SJCRH30 (cell line): ENCODE data around the gene SPON1. TPM values are rescaled to one million over a fixed set of nuclear protein-coding genes. Genes with fewer than 3 reads are reported as not detected.
"Not testable (repeated sequence)": the region's sequence is repeated elsewhere in the genome, so short reads cannot be mapped to it uniquely, and the experiment has no call there.

Experiments used
- DNase-seq, 2 experiments: peaks; one replicate each; pipeline ENCODE4 v3.0.0-alpha.2; 2015 to 2020
- H3K27ac ChIP-seq: fragments of 250-450 bp; sonication (Bioruptor Pico); 2 replicates; pipeline ENCODE4 v1.5.1; 2020; ENCODE audit warnings: mild to moderate bottlenecking, moderate library complexity
- H3K27me3 ChIP-seq: fragments of 250-450 bp; sonication (Bioruptor Pico); 2 replicates; pipeline ENCODE4 v1.5.1; 2020; ENCODE audit warnings: mild to moderate bottlenecking, moderate library complexity
- H3K36me3 ChIP-seq: fragments of 250-450 bp; sonication (Bioruptor Pico); 2 replicates; pipeline ENCODE4 v1.5.1; 2020; ENCODE audit warnings: mild to moderate bottlenecking, moderate library complexity
- H3K4me1 ChIP-seq: fragments of 250-450 bp; sonication (Bioruptor Pico); 2 replicates; pipeline ENCODE4 v1.5.1; 2020; ENCODE audit warnings: mild to moderate bottlenecking, moderate library complexity
- H3K4me3 ChIP-seq: fragments of 250-450 bp; sonication (Bioruptor Pico); 2 replicates; pipeline ENCODE4 v1.5.1; 2020; ENCODE audit warnings: mild to moderate bottlenecking, moderate library complexity
- H3K9me3 ChIP-seq: fragments of 250-450 bp; sonication (Bioruptor Pico); replicated peaks from 2 replicates; pipeline ENCODE4 v1.5.1; 2020; ENCODE audit warnings: mild to moderate bottlenecking, moderate library complexity
- total RNA-seq: library from RNA; depleted of rRNA; stranded (reverse); fragments of >200 nt; shearing (Covaris generic); gene quantifications from 2 replicates; pipeline ENCODE4 v1.2.3, GENCODE V29; 2014

SPON1 gene
- total RNA-seq, 1 experiment from 2014 or later: not detected

DNA sequence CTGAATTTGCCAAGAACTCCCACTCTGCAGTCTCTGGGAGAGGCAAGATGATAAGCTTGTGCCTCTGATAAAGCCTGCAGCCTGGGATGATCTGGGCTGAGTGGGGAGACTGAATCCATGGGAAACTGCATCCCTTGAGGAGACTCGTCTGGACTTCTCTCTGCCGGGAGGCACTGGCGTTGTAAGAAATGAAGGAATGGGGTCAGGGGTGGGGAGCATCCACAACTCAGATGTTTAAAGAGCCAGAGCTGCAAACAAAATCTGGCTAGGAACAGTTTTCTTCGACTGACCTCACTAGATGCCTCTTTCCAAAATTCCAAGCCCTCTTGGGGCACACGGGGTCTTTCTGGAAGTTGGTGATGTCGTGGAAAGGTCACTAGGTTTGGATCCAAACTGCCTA is 64.4 kb downstream of the SPON1 start:
- no peak for DNase-seq
- no peak overlapping the region for H3K27ac ChIP-seq
- H3K4me3 ChIP-seq: no peak overlapping the region
- H3K36me3 ChIP-seq: no peaks in the 10 kb centered on the region
- no peaks in the 10 kb centered on the region; the same call in 1 of the 2 replicates for H3K9me3 ChIP-seq
- no peaks in the 10 kb centered on the region; the same call in 1 of the 2 replicates for H3K27me3 ChIP-seq
- H3K4me1 ChIP-seq: no peaks in the 10 kb centered on the region

- no peaks in the 10 kb centered on the region for H3K9me3 ChIP-seq
- H3K4me3 ChIP-seq: no peak overlapping the region
- H3K36me3 ChIP-seq: no peaks in the 10 kb centered on the region
- H3K27ac ChIP-seq: no peak overlapping the region
- H3K27me3 ChIP-seq: no peaks in the 10 kb centered on the region; the same call in 1 of the 2 replicates
- no peaks in the 10 kb centered on the region for H3K4me1 ChIP-seq
- DNase-seq: no peak
Observed at GRCh38 chr11:14027525-14027924, 65.0 kb downstream of the SPON1 start.

DNA sequence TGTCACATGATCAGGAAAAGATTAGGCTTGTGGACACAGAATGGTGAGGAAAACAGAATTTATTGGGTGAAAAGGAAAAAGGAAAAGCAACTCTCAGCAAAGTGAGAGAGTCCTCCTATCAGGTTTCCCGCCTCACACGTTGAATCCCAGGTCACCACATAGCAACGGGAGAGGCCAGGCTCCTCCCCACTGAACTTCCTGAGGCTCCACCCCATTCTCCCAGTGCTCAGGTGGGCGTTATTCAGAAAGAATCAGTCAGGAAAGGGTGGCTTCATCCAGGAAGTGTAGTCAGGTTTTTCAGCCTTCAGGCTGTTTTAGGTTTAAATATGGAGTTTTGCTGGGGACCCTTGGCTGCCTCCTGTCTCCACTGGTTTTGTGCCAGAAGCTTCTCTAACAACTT is 66.9 kb downstream of the SPON1 start:
- no peak overlapping the region for H3K27ac ChIP-seq
- no peak for DNase-seq
- no peaks in the 10 kb centered on the region; the same call in 1 of the 2 replicates for H3K27me3 ChIP-seq
- no peaks in the 10 kb centered on the region for H3K36me3 ChIP-seq
- no peak overlapping the region for H3K4me3 ChIP-seq
- no peaks in the 10 kb centered on the region for H3K9me3 ChIP-seq
- H3K4me1 ChIP-seq: no peaks in the 10 kb centered on the region

DNA sequence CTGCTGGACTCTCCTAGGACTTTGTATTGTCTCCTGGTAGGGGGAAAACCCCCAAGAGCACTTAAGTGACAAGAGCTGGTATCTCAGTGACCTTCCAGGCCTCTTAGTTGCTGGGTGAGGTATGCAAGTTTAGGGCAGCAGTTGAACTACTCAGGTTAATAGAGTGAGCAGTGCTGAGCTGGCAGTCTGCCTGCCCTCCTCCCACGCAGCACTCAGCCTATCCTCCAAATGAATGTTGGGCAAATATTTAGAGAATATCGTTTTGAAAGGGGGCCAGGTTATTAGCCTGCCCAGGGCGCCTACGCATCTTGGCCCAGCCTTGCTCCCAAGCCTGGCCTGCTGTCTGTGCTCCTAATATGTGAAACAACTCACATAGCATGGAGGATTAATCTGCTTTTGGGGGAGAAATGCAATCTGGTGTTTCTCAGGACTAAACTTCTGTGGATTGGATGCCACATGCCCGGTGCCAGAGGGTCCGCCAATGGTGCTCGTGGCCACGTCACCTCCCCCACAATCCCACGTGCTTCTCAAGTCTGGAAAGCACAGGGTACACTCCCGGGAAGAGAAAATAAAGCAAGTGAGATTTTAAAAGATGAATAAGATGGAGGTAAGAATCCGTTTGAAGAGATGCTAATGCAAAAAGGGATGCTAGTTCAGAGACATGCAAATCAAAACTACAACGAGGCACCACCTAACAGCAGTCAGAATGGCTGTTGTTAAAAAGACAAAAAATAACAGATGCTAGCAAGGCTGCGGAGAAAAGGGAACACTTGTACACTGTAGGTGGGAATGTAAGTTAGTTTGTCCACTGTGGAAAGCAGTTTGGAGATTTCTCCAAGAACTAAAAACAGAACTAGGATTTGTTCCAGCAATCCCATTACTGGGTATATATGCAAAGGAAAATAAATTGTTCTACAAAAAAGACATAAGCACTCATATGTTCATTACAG is 67.7 kb downstream of the SPON1 start:
- Histone ChIP-seq H3K4me1 (no peaks in the 10 kb centered on the region), H3K36me3 (no peaks in the 10 kb centered on the region), H3K27me3 (no peaks in the 10 kb centered on the region; the same call in 1 of the 2 replicates), H3K27ac (no peak overlapping the region), H3K9me3 (no peaks in the 10 kb centered on the region), H3K4me3 (no peak overlapping the region)
- DNase-seq: no peak

GRCh38 chr11:14035526-14035925 is 73.0 kb downstream of the SPON1 start:
- DNase-seq, H3K9me3 ChIP-seq, H3K27me3 ChIP-seq, H3K4me1 ChIP-seq, H3K36me3 ChIP-seq, H3K27ac ChIP-seq, H3K4me3 ChIP-seq: not testable (repeated sequence)

DNA sequence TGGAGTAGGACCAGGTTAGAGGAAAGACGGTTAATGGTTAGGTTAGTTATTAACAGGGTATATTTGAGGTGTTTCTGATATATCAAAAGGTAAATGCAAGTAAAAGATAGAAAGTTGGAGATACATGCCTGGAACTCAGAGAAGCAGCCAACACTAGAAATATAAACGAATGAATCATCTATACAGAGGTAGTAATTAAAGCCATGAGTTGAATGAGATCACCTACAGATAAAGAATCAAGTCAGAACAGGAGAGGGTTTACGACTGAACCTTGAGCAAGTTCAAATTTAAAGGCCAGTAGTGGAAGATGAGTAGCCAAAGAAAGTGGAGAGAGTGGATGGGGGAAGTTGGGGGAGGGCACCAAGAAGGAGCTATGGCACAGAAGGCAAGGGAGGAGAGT is 73.9 kb downstream of the SPON1 start:
- Histone ChIP-seq H3K27ac (no peak overlapping the region), H3K9me3 (no peaks in the 10 kb centered on the region), H3K4me1 (no peaks in the 10 kb centered on the region), H3K4me3 (no peak overlapping the region), H3K27me3 (no peaks in the 10 kb centered on the region; the same call in 1 of the 2 replicates), H3K36me3 (no peaks in the 10 kb centered on the region)
- no peak for DNase-seq

DNA sequence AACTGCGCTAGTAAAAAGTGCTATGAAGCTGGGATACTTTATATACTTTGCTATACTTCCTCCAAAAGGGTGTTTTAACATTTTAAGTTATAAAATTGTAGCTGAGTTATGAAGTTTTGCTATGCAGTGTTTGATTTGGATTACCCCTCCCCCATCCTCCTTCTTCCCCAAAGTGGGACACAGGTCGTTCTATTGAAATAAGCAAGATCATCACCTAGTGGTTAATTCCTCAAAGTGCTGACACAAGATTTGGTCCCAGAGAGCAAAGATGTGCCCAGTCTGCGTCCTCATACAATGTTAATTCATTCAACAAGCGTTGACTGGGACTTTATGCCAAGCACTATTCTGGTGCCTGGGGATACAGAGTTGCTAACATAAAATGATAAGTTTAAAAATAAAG is 78.5 kb downstream of the SPON1 start:
- DNase-seq: no peak
- no peaks in the 10 kb centered on the region for H3K27me3 ChIP-seq
- no peak overlapping the region for H3K27ac ChIP-seq
- no peaks in the 10 kb centered on the region for H3K9me3 ChIP-seq
- H3K36me3 ChIP-seq: no peaks in the 10 kb centered on the region
- no peak overlapping the region for H3K4me3 ChIP-seq
- no peaks in the 10 kb centered on the region for H3K4me1 ChIP-seq

- Histone ChIP-seq H3K9me3 (no peaks in the 10 kb centered on the region), H3K4me3 (no peak overlapping the region), H3K36me3 (no peaks in the 10 kb centered on the region), H3K27ac (no peak overlapping the region), H3K4me1 (no peaks in the 10 kb centered on the region), H3K27me3 (no peaks in the 10 kb centered on the region)
- DNase-seq: no peak
Observed at GRCh38 chr11:14041565-14041964, 79.0 kb downstream of the SPON1 start.

DNA sequence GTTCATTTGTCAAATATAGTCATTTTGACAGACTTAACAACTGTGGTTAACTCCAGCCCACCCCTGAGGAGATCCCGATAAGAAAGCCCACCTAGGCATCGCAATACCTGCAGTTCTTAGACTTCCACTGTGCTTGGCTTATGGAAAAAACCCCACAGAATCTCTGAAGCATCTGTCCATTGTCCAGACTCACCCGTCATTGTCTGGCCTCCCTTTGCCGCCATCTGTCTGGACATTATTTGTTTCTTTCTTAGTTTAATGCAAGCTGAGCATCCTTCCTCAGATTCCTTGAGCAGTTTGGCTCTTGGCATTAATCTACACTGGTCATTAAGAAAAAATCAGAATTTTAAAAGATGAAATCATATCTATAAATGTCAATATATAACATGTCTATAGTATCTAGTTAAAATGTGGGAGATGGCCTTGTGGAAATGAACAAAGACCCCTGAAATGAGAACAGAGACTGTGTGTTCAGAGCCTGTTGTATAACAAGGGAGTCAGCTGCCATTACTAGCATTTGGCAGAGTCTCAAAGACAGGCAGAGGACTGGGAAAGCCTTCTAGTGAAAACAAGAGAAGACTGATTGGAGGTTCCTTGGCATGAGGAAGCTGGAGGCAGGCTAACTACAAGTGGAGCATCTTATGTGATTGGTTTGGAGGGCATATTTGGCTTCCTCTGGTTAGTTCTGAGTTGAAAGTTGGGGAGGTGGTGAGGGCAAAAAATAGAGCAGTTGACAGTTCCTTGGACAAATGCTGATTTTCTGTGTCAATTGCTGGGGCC is 80.4 kb downstream of the SPON1 start:
- Histone ChIP-seq H3K36me3 (no peaks in the 10 kb centered on the region), H3K4me3 (no peak overlapping the region), H3K27ac (no peak overlapping the region), H3K4me1 (no peaks in the 10 kb centered on the region), H3K27me3 (no peaks in the 10 kb centered on the region), H3K9me3 (no peaks in the 10 kb centered on the region)
- DNase-seq: no peak

DNA sequence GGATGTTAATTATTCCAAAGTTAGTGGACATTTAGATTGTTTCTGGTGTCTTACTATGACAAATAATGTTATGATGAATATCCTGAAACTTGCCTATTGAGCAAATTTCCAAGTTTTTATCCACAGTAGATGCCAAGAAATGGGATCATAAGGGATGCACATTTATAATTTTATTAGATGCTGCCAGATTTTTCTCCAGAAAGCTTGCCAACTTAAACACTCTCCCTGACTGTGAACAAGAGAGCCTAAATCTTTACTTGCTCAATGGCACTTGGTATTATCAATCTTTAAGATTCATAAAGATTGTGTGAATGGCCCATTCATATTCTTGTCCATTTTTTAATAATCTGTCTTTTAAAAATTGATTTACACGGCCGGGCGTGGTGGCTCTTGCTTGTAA is 82.4 kb downstream of the SPON1 start:
- no peak for DNase-seq
- H3K4me3 ChIP-seq: no peak overlapping the region
- no peaks in the 10 kb centered on the region for H3K9me3 ChIP-seq
- no peaks in the 10 kb centered on the region for H3K4me1 ChIP-seq
- H3K27me3 ChIP-seq: no peaks in the 10 kb centered on the region
- no peaks in the 10 kb centered on the region for H3K36me3 ChIP-seq
- H3K27ac ChIP-seq: no peak overlapping the region

- Histone ChIP-seq H3K4me3 (no peak overlapping the region), H3K36me3 (no peaks in the 10 kb centered on the region), H3K4me1 (no peaks in the 10 kb centered on the region), H3K27me3 (no peaks in the 10 kb centered on the region), H3K9me3 (no peaks in the 10 kb centered on the region), H3K27ac (no peak overlapping the region)
- no peak for DNase-seq
Observed at GRCh38 chr11:14045417-14045816, 82.9 kb downstream of the SPON1 start.

- no peak overlapping the region for H3K4me3 ChIP-seq
- H3K27ac ChIP-seq: no peak overlapping the region
- no peaks in the 10 kb centered on the region for H3K9me3 ChIP-seq
- H3K27me3 ChIP-seq: no peaks in the 10 kb centered on the region
- no peaks in the 10 kb centered on the region for H3K36me3 ChIP-seq
- DNase-seq: no peak
- peaks cover 4% of the 10 kb centered on the region; the same call in 1 of the 2 replicates for H3K4me1 ChIP-seq
Observed at GRCh38 chr11:14052198-14052597, 89.7 kb downstream of the SPON1 start.

- H3K4me3 ChIP-seq: no peak overlapping the region
- peak in 1 of 2 experiments; percentile 23 for DNase-seq
- H3K4me1 ChIP-seq: peaks cover 4% of the 10 kb centered on the region; the same call in 1 of the 2 replicates
- no peaks in the 10 kb centered on the region for H3K9me3 ChIP-seq
- no peak overlapping the region for H3K27ac ChIP-seq
- H3K27me3 ChIP-seq: no peaks in the 10 kb centered on the region
- H3K36me3 ChIP-seq: no peaks in the 10 kb centered on the region
Observed at GRCh38 chr11:14054116-14055107, 91.9 kb downstream of the SPON1 start.

GRCh38 chr11:14055936-14056335 is 93.4 kb downstream of the SPON1 start:
- no peak overlapping the region for H3K27ac ChIP-seq
- H3K36me3 ChIP-seq: no peaks in the 10 kb centered on the region
- H3K27me3 ChIP-seq: no peaks in the 10 kb centered on the region
- no peak for DNase-seq
- peaks cover 4% of the 10 kb centered on the region; the same call in 1 of the 2 replicates for H3K4me1 ChIP-seq
- H3K9me3 ChIP-seq: no peaks in the 10 kb centered on the region
- H3K4me3 ChIP-seq: no peak overlapping the region
